SK-N-SH (cell line): Measurements from ENCODE around the gene NCKAP5. TPM values are rescaled to one million over a fixed set of nuclear protein-coding genes. Genes with fewer than 3 reads are reported as not detected.

Source experiments
- CTCF ChIA-PET: fragments of 300-600, 350-600 bp; formaldehyde crosslinking; extraction: SDS; loops from one replicate; lab custom pipeline; 2021; lab: Yijun Ruan, JAX
- POLR2A ChIA-PET: fragments of 350-600 bp; sonication (Branson Sonifier 250); formaldehyde crosslinking; extraction: SDS; loops from one replicate; lab custom pipeline; 2020; ENCODE audit warnings: antibody characterized with exemption, inconsistent platforms; lab: Yijun Ruan, JAX
- DNase-seq: peaks from one replicate; pipeline ENCODE4 v3.0.0; 2012
- H2AFZ ChIP-seq: fragments of 200-600 bp; sonication (generic); 2 replicates; pipeline ENCODE4 v1.8.1; 2016; ENCODE audit warnings: antibody characterized with exemption, mild to moderate bottlenecking, low read depth
- H3F3A ChIP-seq: fragments of 200-600 bp; sonication (generic); replicated peaks from 2 replicates; pipeline ENCODE3; 2016; ENCODE audit warnings: antibody characterized with exemption, mild to moderate bottlenecking; ENCODE audit not compliant: insufficient read depth
- H3K27ac ChIP-seq, 2 experiments: fragments of 200-500 bp in 1 of 2; fragments of 200-600 bp in 1 of 2; sonication (Bioruptor generic) in 1 of 2; sonication (generic), shearing (Covaris generic) in 1 of 2; 2 replicates each; pipeline versions ENCODE4 v1.5.1 to v1.6.1; 2014 to 2016; ENCODE audit warnings: low read depth in 2 of 2, inconsistent platforms in 1 of 2, low read length in 1 of 2, mild to moderate bottlenecking in 1 of 2, mixed read lengths in 1 of 2
- H3K27me3 ChIP-seq: fragments of 200-600 bp; sonication (generic), shearing (Covaris generic); 2 replicates; pipeline ENCODE4 v1.6.1; 2016; ENCODE audit warnings: mixed run types; ENCODE audit not compliant: insufficient read depth
- H3K36me3 ChIP-seq, 2 experiments: fragments of 200-500 bp in 1 of 2; fragments of 200-600 bp in 1 of 2; sonication (Bioruptor generic) in 1 of 2; sonication (generic) in 1 of 2; replicated peaks in 1 of 2; 2 replicates each; pipeline versions ENCODE3 to v1.5.1; 2014 to 2016; ENCODE audit warnings: low read length in 1 of 2, mild to moderate bottlenecking in 1 of 2; ENCODE audit not compliant: insufficient read depth in 2 of 2, control insufficient read depth in 1 of 2
- H3K4me1 ChIP-seq, 2 experiments: fragments of 200-500 bp in 1 of 2; fragments of 200-600 bp in 1 of 2; sonication (Bioruptor generic) in 1 of 2; sonication (generic), shearing (Covaris generic) in 1 of 2; 2 replicates each; pipeline versions ENCODE4 v1.5.1 to v1.6.1; 2014 to 2016; ENCODE audit warnings: low read depth in 1 of 2, low read length in 1 of 2, mixed run types in 1 of 2; ENCODE audit not compliant: insufficient read depth in 2 of 2, control insufficient read depth in 1 of 2
- H3K4me2 ChIP-seq: fragments of 200-600 bp; sonication (generic), shearing (Covaris generic); 2 replicates; pipeline ENCODE4 v1.6.1; 2017; ENCODE audit warnings: mixed run types
- H3K4me3 ChIP-seq, 2 experiments: fragments of 200-500 bp in 1 of 2; fragments of 200-600 bp in 1 of 2; sonication (Bioruptor generic) in 1 of 2; sonication (generic), shearing (Covaris generic) in 1 of 2; 2 replicates each; pipeline versions ENCODE4 v1.5.1 to v1.8.1; 2014 to 2016; ENCODE audit warnings: low read depth in 2 of 2, inconsistent platforms in 1 of 2, low read length in 1 of 2, mild to moderate bottlenecking in 1 of 2, mixed read lengths in 1 of 2, moderate library complexity in 1 of 2
- H3K79me2 ChIP-seq: fragments of 200-600 bp; sonication (generic); 2 replicates; pipeline ENCODE4 v1.8.1; 2017; ENCODE audit warnings: mild to moderate bottlenecking; ENCODE audit not compliant: insufficient read depth
- H3K9ac ChIP-seq: fragments of 200-600 bp; sonication (generic); 2 replicates; pipeline ENCODE4 v1.6.1; 2017; ENCODE audit warnings: mixed run types
- H3K9me2 ChIP-seq: fragments of 200-600 bp; sonication (generic); 2 replicates; pipeline ENCODE4 v1.6.1; 2017; ENCODE audit warnings: mixed run types
- H3K9me3 ChIP-seq: fragments of 200-600 bp; sonication (generic); 2 replicates; pipeline ENCODE4 v1.6.1; 2017; ENCODE audit warnings: mixed run types, mild to moderate bottlenecking, moderate library complexity
- H4K20me1 ChIP-seq: fragments of 200-600 bp; sonication (generic); 2 replicates; pipeline ENCODE4 v1.6.1; 2017; ENCODE audit warnings: mild to moderate bottlenecking, mixed run types; ENCODE audit not compliant: insufficient read depth
- CHD2 ChIP-seq: fragments of 150-350 bp; IDR thresholded peaks from 2 replicates; pipeline ENCODE4 v1.6.1; 2018; ENCODE audit warnings: low read length; ENCODE audit not compliant: partially characterized antibody
- EP300 ChIP-seq, 2 experiments: IDR thresholded peaks; 2 replicates each; pipeline versions ENCODE4 v1.4.0 to v1.6.1; 2012; ENCODE audit warnings: borderline replicate concordance in 1 of 2, low read depth in 1 of 2, low read length in 1 of 2
- FOXJ3 ChIP-seq: sonication (generic); formaldehyde crosslinking; IDR thresholded peaks from 2 replicates; pipeline ENCODE4 v1.5.1; 2020; ENCODE audit warnings: mild to moderate bottlenecking, missing genetic modification reagents
- FOXM1 ChIP-seq: IDR thresholded peaks from 2 replicates; pipeline ENCODE4 v1.4.0; 2012; ENCODE audit warnings: low read depth, mild to moderate bottlenecking
- GABPA ChIP-seq: IDR thresholded peaks from 2 replicates; pipeline ENCODE4 v1.4.0; 2012; ENCODE audit warnings: low read depth, mild to moderate bottlenecking
- JUND ChIP-seq: IDR thresholded peaks from 2 replicates; pipeline ENCODE4 v1.4.0; 2012
- NFIC ChIP-seq: IDR thresholded peaks from 2 replicates; pipeline ENCODE4 v1.4.0; 2012; ENCODE audit warnings: borderline replicate concordance
- NRF1 ChIP-seq: IDR thresholded peaks from 2 replicates; pipeline ENCODE4 v1.6.1; 2012; ENCODE audit warnings: low read depth, mild to moderate bottlenecking, low read length
- POLR2AphosphoS5 ChIP-seq: IDR thresholded peaks from 2 replicates; pipeline ENCODE4 v1.6.1; 2012; ENCODE audit warnings: low read depth, low read length
- SMC3 ChIP-seq: IDR thresholded peaks from 2 replicates; pipeline ENCODE4 v1.6.1; 2012; ENCODE audit warnings: low read depth, low read length, improper control_type of control experiment
- TAF1 ChIP-seq: IDR thresholded peaks from 2 replicates; pipeline ENCODE4 v1.6.1; 2012; ENCODE audit warnings: low read depth, mild to moderate bottlenecking, low read length, moderate library complexity, borderline replicate concordance
- TEAD4 ChIP-seq: IDR thresholded peaks from 2 replicates; pipeline ENCODE4 v1.4.0; 2012; ENCODE audit warnings: mild to moderate bottlenecking, borderline replicate concordance; ENCODE audit not compliant: insufficient read depth
- WGBS: methylation state at CpG from one replicate; pipeline ENCODE4 v1.1.6; 2017; ENCODE audit warnings: low lambda C conversion rate; 5-methylcytosine and 5-hydroxymethylcytosine counted together
- polyA plus RNA-seq, 3 experiments: library from polyadenylated mRNA; depleted of rRNA; stranded (reverse); fragments of >200 nt; gene quantifications; 2 replicates each; pipeline ENCODE4 v1.2.3, GENCODE V29; 2012
- TF ChIP-seq, protein P1 (sequence below): IDR thresholded peaks from 2 replicates; pipeline ENCODE4 v1.4.0; 2012; ENCODE audit warnings: low read depth, borderline replicate concordance
- TF ChIP-seq, protein P2 (sequence below): fragments of 150-350 bp; IDR thresholded peaks from 2 replicates; pipeline ENCODE4 v1.6.1; 2016; ENCODE audit warnings: mild to moderate bottlenecking, low read depth, low read length
- TF ChIP-seq, protein P3 (sequence below): fragments of 200-600 bp; sonication (generic); IDR thresholded peaks from 2 replicates; pipeline ENCODE4 v1.6.1; 2017; ENCODE audit warnings: antibody characterized with exemption, mild to moderate bottlenecking, moderate library complexity
- TF ChIP-seq, protein P4 (sequence below): IDR thresholded peaks from 2 replicates; pipeline ENCODE4; 2012

The NCKAP5 gene
- polyA plus RNA-seq, 1 of the 3 experiments (the other 2 are of a cell fraction): 0.02 TPM

DNA sequence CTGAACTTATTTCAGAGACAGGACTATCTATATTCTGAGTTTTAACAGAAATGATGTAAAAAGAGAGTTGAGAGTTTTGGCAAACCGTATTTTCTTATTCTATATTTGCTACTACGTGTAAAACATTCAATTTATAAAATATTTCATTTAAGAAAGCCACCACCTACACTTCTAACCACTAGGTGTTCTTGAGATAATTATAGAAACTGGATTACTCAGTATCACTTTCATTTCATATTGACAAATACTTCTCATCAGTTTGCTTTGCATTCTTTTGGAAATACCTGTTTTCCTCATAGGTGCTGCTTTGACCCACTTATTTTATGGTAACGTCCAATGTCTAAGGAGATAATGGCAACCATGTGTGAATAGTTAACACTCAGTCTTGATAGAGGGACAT is 794.9 kb downstream of the NCKAP5 start:
- H3K9me2 ChIP-seq: no peaks in the 10 kb centered on the region
- WGBS: 73% methylated on average over 3 of the region's 3 CpGs

DNA sequence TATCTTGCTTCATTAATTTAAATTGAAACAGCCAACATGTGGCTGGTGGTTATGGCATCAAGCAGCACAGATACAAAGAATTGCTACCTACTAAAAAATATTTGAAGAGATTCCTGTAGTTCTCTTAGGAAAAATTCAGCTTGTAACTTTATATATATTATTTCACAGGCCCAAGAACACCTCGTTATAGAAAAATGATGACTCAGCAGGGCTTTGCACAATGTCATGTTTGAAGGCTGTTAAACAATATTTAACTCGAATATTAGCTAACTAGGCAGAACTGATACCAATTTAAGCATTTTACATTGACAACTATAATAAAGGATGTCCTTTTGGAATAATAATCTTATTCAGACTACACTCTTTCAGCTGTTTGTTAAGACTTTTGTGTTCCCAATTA is 795.9 kb downstream of the NCKAP5 start:
- no peak for DNase-seq
- Histone ChIP-seq H4K20me1 (no peaks in the 10 kb centered on the region), H3K9me3 (no peaks in the 10 kb centered on the region), H3K27ac (no peak overlapping the region), H3F3A (peaks cover 5% of the 10 kb centered on the region), H2AFZ (no peak overlapping the region), H3K27me3 (no peaks in the 10 kb centered on the region), H3K9me2 (no peaks in the 10 kb centered on the region), H3K4me1 (no peaks in the 10 kb centered on the region)
- POLR2A ChIA-PET: no interaction called here
- WGBS: 63% methylated on average over 2 of the region's 2 CpGs
- CTCF ChIA-PET: interaction anchor here (0.9 to 1.3 kb wide), 5 partner anchors 21 to 147 kb away, joined by 3 to 4 read pairs (median 3); no protein-coding TSS in a partner anchor
- no peak for TF ChIP-seq SMC3
- no peak for TF ChIP-seq FOXM1
- TF ChIP-seq, protein P1, sequence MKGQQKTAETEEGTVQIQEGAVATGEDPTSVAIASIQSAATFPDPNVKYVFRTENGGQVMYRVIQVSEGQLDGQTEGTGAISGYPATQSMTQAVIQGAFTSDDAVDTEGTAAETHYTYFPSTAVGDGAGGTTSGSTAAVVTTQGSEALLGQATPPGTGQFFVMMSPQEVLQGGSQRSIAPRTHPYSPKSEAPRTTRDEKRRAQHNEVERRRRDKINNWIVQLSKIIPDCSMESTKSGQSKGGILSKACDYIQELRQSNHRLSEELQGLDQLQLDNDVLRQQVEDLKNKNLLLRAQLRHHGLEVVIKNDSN: no peak
- no peak for TF ChIP-seq POLR2AphosphoS5
- TF ChIP-seq GABPA: no peak
- no peak for TF ChIP-seq FOXJ3 (CRISPR knock-in tag)
- no peak for TF ChIP-seq TEAD4
- TF ChIP-seq, protein P2, sequence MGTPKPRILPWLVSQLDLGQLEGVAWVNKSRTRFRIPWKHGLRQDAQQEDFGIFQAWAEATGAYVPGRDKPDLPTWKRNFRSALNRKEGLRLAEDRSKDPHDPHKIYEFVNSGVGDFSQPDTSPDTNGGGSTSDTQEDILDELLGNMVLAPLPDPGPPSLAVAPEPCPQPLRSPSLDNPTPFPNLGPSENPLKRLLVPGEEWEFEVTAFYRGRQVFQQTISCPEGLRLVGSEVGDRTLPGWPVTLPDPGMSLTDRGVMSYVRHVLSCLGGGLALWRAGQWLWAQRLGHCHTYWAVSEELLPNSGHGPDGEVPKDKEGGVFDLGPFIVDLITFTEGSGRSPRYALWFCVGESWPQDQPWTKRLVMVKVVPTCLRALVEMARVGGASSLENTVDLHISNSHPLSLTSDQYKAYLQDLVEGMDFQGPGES: no peak
- no peak for TF ChIP-seq NRF1
- no peak for TF ChIP-seq TAF1
- no peak for TF ChIP-seq EP300 (IDR thresholded peaks at IDR 0.05; ENCODE audit: borderline replicate concordance in 1 of 2, low read depth in 1 of 2, low read length in 1 of 2)
- TF ChIP-seq, all 33 proteins: peak for 0
- no peaks in the 10 kb centered on the region for H3K36me3 ChIP-seq
- H3K79me2 ChIP-seq: no peaks in the 10 kb centered on the region
- H3K4me3 ChIP-seq: no peak overlapping the region
- no peak overlapping the region for H3K9ac ChIP-seq
- H3K4me2 ChIP-seq: no peak overlapping the region

More for the DNA sequence above, 794.9 kb downstream of the NCKAP5 start:
- Histone ChIP-seq H3F3A (peaks cover 5% of the 10 kb centered on the region), H4K20me1 (no peaks in the 10 kb centered on the region), H3K4me2 (no peak overlapping the region), H3K4me3 (no peak overlapping the region), H2AFZ (no peak overlapping the region), H3K9ac (no peak overlapping the region), H3K79me2 (no peaks in the 10 kb centered on the region), H3K4me1 (no peaks in the 10 kb centered on the region)
- ChIA-PET POLR2A (no interaction called here), CTCF (interaction anchor here (1.0 to 1.3 kb wide), 3 partner anchors 20 to 30 kb away, joined by 3 read pairs; no protein-coding TSS in a partner anchor)
- TF ChIP-seq NFIC: no peak
- TF ChIP-seq JUND: no peak
- TF ChIP-seq, protein P3, sequence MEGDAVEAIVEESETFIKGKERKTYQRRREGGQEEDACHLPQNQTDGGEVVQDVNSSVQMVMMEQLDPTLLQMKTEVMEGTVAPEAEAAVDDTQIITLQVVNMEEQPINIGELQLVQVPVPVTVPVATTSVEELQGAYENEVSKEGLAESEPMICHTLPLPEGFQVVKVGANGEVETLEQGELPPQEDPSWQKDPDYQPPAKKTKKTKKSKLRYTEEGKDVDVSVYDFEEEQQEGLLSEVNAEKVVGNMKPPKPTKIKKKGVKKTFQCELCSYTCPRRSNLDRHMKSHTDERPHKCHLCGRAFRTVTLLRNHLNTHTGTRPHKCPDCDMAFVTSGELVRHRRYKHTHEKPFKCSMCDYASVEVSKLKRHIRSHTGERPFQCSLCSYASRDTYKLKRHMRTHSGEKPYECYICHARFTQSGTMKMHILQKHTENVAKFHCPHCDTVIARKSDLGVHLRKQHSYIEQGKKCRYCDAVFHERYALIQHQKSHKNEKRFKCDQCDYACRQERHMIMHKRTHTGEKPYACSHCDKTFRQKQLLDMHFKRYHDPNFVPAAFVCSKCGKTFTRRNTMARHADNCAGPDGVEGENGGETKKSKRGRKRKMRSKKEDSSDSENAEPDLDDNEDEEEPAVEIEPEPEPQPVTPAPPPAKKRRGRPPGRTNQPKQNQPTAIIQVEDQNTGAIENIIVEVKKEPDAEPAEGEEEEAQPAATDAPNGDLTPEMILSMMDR: no peak
- no peak for TF ChIP-seq TAF1
- TF ChIP-seq, protein P1: no peak
- TF ChIP-seq CHD2: no peak
- TF ChIP-seq, protein P4, sequence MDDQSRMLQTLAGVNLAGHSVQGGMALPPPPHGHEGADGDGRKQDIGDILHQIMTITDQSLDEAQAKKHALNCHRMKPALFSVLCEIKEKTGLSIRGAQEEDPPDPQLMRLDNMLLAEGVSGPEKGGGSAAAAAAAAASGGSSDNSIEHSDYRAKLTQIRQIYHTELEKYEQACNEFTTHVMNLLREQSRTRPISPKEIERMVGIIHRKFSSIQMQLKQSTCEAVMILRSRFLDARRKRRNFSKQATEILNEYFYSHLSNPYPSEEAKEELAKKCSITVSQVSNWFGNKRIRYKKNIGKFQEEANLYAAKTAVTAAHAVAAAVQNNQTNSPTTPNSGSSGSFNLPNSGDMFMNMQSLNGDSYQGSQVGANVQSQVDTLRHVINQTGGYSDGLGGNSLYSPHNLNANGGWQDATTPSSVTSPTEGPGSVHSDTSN: no peak
- TF ChIP-seq, all 33 proteins: peak for 0
- DNase-seq: no peak
- no peaks in the 10 kb centered on the region for H3K27me3 ChIP-seq
- no peaks in the 10 kb centered on the region for H3K9me3 ChIP-seq
- no peaks in the 10 kb centered on the region for H3K36me3 ChIP-seq
- H3K27ac ChIP-seq: no peak overlapping the region
